ENCODE results near the gene CPM.
A peak's percentile ranks its signal among the peaks of the same experiment; 100 is the strongest.

Gene CPM

GRCh38 chr12:68932961-68933893 is at the start of gene CPM:
CPM (minus strand) TSS chr12:68933171; CDS start chr12:68932837, 334 bp downstream.
- DNase-seq (ENCODE audit: low read depth), result peak; percentile 48
- no peak for TF ChIP-seq CTCF (conservative IDR thresholded peaks at IDR 0.05; ENCODE audit: low read depth, low read length)
- peak within 1 kb of the TSS; percentile 63 for H3K4me3 ChIP-seq (ENCODE audit: low read depth, low read length)

- TF ChIP-seq CTCF (conservative IDR thresholded peaks at IDR 0.05; ENCODE audit: low read depth, low read length), result no peak
- no peak overlapping the region for H3K4me3 ChIP-seq (ENCODE audit: low read depth, low read length)
- DNase-seq (ENCODE audit: low read depth), result peak; percentile 32
Observed at GRCh38 chr12:68981516-68981915, 48.5 kb upstream of the CPM start.

GRCh38 chr12:68980476-68981212 is 47.7 kb upstream of the CPM start:
- no peak for TF ChIP-seq CTCF (conservative IDR thresholded peaks at IDR 0.05; ENCODE audit: low read depth, low read length)
- H3K4me3 ChIP-seq (ENCODE audit: low read depth, low read length), result no peak overlapping the region
- no peak for DNase-seq (ENCODE audit: low read depth)

- H3K4me3 ChIP-seq (ENCODE audit: low read depth, low read length), result no peak overlapping the region
- DNase-seq (ENCODE audit: low read depth), result no peak
- no peak for TF ChIP-seq CTCF (conservative IDR thresholded peaks at IDR 0.05; ENCODE audit: low read depth, low read length)
Observed at GRCh38 chr12:68978678-68979077, 45.7 kb upstream of the CPM start.

GRCh38 chr12:68977909-68978610 is 45.1 kb upstream of the CPM start:
- TF ChIP-seq CTCF (conservative IDR thresholded peaks at IDR 0.05; ENCODE audit: low read depth, low read length), result no peak
- H3K4me3 ChIP-seq (ENCODE audit: low read depth, low read length), result no peak overlapping the region
- DNase-seq (ENCODE audit: low read depth), result no peak

GRCh38 chr12:68977335-68977734 is 44.4 kb upstream of the CPM start:
- no peak for TF ChIP-seq CTCF (conservative IDR thresholded peaks at IDR 0.05; ENCODE audit: low read depth, low read length)
- no peak overlapping the region for H3K4me3 ChIP-seq (ENCODE audit: low read depth, low read length)
- no peak for DNase-seq (ENCODE audit: low read depth)
